Testis (tissue), 5 donors: ENCODE measurements around the gene CPNE7. TPM values are rescaled to one million over a fixed set of nuclear protein-coding genes. Genes with fewer than 3 reads are reported as not detected.

Experiments
- DNase-seq: peaks from one replicate; pipeline ENCODE4 v3.0.0-alpha.2; 2019
- H3K27ac ChIP-seq, 2 donors: fragments of 200-600 bp; sonication (generic); one replicate each; pipeline ENCODE4 v1.5.1; 2019
- H3K27me3 ChIP-seq: fragments of 200-600 bp; sonication (generic); one replicate; pipeline ENCODE4 v1.5.1; 2019
- H3K36me3 ChIP-seq: fragments of 200-600 bp; sonication (generic); one replicate; pipeline ENCODE4 v1.5.1; 2017; ENCODE audit warnings: low read depth; ENCODE audit errors: missing control alignments
- H3K4me1 ChIP-seq: fragments of 200-600 bp; sonication (generic); one replicate; pipeline ENCODE4 v1.5.1; 2019
- H3K4me3 ChIP-seq, 2 donors: fragments of 200-600 bp; sonication (generic); one replicate each; pipeline ENCODE4 v1.5.1; 2017 to 2019
- H3K9me3 ChIP-seq: fragments of 200-600 bp; sonication (generic); one replicate; pipeline ENCODE4 v1.5.1; 2017
- POLR2A ChIP-seq: fragments of 450-650 bp; IDR thresholded peaks from one replicate; pipeline ENCODE4 v1.6.1; 2017; ENCODE audit warnings: antibody characterized with exemption, mild to moderate bottlenecking, moderate library complexity
- WGBS, 2 donors: methylation state at CpG; one replicate each; pipeline ENCODE4 v1.1.5; 2018; 5-methylcytosine and 5-hydroxymethylcytosine counted together
- intact Hi-C: fragments of 100-400 bp; cut with DNase I; formaldehyde crosslinking; loops from one replicate; pipeline ENCODE4 v1.15.1; 2023; ENCODE audit warnings: low total_unique reads
- long read RNA-seq, 2 donors: transcript quantifications; one replicate each; lab custom pipeline, GENCODE V29; 2026
- polyA plus RNA-seq: library from polyadenylated mRNA; stranded (reverse); fragments of 350-450 nt; fragmentation: Illumina TruSeq; extraction: RNeasy Lipid Tissue Mini Kit (QIAGEN cat#74804); gene quantifications from one replicate; pipeline ENCODE4 v1.2.3, GENCODE V29; 2014; ENCODE audit warnings: low read depth, low replicate concordance; ENCODE audit not compliant: insufficient read depth
- total RNA-seq, 2 donors: library from RNA; depleted of rRNA; stranded (reverse); fragments of >200 nt; gene quantifications; one replicate each; pipeline ENCODE4 v1.2.3, GENCODE V29; 2016
- TF ChIP-seq, protein P1 (sequence below), 3 experiments: fragments of 450-650 bp in 2 of 3; fragments of 200-600 bp in 1 of 3; sonication (generic) in 1 of 3; IDR thresholded peaks; one replicate each; pipeline ENCODE4 v1.5.1; 2016 to 2019; ENCODE audit warnings: antibody characterized with exemption in 3 of 3, mild to moderate bottlenecking in 2 of 3, moderate library complexity in 1 of 3

Gene CPNE7
- total RNA-seq (10 to 100 TPM; 12.5 to 15.0 TPM), polyA plus RNA-seq (3.3 TPM)
- long read RNA-seq, donor 1, result 0 reads
- long read RNA-seq, donor 2, result 0 reads

DNA sequence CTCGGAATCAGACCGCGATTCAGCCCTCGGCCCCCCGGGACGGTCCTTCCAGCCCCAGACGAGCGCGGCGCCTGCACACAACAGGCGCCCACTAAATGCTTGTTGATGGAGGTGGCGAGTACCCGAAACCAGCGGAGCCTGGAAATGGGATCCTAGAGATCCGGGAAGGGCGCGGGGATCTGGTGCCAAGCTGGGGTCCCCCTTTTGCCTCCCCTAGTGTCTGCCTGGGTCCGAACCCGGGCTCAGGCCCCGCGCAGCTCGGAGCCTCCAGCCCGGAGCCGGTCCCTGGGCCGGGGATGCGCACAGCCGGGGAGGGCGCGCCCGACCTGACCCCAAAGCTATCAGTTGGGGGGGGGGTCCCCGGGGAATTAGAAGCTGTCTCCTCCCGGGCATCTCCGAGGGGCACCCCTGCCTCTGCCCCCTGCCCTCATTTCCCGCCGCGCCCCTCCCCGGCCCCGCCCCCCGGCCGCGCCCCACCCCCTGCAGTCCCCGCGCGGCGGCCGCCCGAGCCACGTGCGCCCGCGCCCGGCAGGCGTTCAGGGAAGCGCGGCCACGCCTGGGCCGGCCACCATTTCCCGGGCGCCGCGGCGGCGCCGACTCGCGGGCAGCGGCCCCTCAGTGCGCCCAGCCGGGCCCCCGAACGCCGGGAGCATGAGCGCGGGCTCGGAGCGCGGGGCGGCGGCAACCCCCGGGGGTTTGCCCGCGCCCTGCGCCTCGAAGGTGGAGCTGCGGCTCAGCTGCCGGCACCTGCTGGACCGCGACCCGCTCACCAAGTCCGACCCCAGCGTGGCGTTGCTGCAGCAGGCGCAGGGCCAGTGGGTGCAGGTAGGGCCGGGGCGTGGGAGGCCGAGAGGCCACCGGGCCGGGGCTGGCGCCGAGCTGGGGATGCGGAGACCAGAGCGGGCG is at the start of gene CPNE7:
Gene CPNE7, plus strand, starts transcription at position 512 of the 906 bp plus-strand sequence. Its CDS starts 140 bp downstream, at position 652.
- H3K36me3 ChIP-seq, result no peaks in the 10 kb centered on the region
- intact Hi-C loops, result no loop called here
- no peaks in the 10 kb centered on the region for H3K27me3 ChIP-seq
- TF ChIP-seq, protein P1, sequence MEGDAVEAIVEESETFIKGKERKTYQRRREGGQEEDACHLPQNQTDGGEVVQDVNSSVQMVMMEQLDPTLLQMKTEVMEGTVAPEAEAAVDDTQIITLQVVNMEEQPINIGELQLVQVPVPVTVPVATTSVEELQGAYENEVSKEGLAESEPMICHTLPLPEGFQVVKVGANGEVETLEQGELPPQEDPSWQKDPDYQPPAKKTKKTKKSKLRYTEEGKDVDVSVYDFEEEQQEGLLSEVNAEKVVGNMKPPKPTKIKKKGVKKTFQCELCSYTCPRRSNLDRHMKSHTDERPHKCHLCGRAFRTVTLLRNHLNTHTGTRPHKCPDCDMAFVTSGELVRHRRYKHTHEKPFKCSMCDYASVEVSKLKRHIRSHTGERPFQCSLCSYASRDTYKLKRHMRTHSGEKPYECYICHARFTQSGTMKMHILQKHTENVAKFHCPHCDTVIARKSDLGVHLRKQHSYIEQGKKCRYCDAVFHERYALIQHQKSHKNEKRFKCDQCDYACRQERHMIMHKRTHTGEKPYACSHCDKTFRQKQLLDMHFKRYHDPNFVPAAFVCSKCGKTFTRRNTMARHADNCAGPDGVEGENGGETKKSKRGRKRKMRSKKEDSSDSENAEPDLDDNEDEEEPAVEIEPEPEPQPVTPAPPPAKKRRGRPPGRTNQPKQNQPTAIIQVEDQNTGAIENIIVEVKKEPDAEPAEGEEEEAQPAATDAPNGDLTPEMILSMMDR (IDR thresholded peaks at IDR 0.05), result no peak
- TF ChIP-seq POLR2A, result no peak
- H3K9me3 ChIP-seq, result no peaks in the 10 kb centered on the region
- WGBS, 2 donors, result 3% methylated on average over 13 to 42 of the region's 103 CpGs
- H3K4me1 ChIP-seq, result peaks cover 16% of the 10 kb centered on the region
- H3K4me3 ChIP-seq, result peak within 1 kb of the TSS; percentile 21 to 39
- no peak for DNase-seq
- no peak within 1 kb of the TSS for H3K27ac ChIP-seq

DNA sequence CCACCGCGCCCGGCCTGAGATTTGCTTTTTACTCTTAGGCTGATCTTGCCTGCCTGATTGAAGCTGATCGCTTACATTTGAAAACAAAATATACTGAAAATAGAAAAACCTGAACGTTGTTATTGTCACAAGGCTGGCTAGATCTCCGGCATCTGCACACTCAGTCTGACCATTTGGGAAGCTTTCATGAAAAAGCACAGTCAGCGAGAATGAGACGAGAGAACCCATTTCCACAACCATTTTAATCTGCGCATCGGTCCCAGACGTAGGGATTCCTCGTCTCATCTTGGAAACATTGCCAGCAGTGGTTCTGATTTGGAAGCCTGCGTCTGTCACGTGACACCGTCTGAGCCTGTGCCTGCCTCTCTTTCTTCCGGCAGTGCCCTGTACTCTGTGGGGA is 46.5 kb upstream of the CPNE7 start:
- no peak for DNase-seq
- H3K27me3 ChIP-seq, result no peaks in the 10 kb centered on the region
- no peak overlapping the region for H3K4me3 ChIP-seq
- TF ChIP-seq, protein P1 (IDR thresholded peaks at IDR 0.05), result no peak
- TF ChIP-seq POLR2A, result no peak
- H3K27ac ChIP-seq, result no peak overlapping the region
- H3K4me1 ChIP-seq, result no peaks in the 10 kb centered on the region
- no peaks in the 10 kb centered on the region for H3K9me3 ChIP-seq
- 87 to 95% methylated on average over 15 to 16 of the region's 16 CpGs for WGBS, 2 donors
- intact Hi-C loops, result no loop called here
- no peaks in the 10 kb centered on the region for H3K36me3 ChIP-seq

DNA sequence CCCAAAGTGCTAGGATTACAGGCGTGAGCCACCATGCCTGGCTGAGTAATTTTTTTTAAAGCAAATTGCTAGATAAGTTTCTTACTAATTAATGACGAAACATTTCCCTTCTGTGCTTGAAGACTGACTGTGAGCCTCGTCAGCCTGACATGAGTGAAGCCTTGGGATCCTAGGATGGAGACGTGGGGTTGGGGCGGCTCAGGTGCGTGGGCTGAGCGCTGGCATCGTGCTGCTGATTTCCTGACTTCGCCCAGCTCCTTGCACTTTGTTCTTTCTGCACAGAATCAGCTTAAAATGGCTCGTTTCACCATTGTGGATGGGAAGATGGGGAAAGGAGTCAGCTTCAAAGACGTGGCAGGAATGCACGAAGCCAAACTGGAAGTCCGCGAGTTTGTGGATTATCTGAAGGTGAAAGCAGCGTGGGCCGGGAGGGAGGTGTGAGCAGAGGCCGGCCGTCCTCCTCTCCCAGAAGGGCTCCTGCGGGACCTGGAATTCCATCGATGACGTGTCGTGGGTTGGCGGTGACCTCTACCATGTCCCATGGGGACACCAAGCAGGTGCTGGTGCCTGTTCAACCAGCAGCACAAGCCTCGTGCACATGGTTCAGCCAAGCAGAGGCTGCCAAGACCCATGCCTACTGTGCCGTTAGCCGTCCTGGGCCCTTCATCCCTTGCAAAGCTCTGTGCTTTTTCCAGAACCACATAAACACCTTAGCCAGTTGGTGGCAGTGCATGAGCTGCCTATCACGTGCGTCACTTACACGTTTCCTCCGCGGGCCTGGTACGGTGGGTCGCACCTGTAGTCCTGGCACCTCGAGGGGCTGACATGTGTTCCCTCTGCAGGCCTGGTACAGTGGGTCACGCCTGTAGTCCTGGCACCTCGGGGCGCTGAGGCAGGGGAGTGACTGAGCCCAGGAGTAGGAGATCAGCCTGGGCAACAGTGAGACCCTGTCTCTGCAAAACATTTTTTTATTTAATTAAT is 44.9 kb upstream of the CPNE7 start:
- Histone ChIP-seq H3K9me3 (no peaks in the 10 kb centered on the region), H3K4me1 (no peaks in the 10 kb centered on the region), H3K27ac (no peak overlapping the region), H3K27me3 (no peaks in the 10 kb centered on the region), H3K4me3 (no peak overlapping the region), H3K36me3 (no peaks in the 10 kb centered on the region)
- 92 to 93% methylated on average over 34 to 37 of the region's 37 CpGs for WGBS, 2 donors
- intact Hi-C loops, result no loop called here
- TF ChIP-seq, protein P1 (IDR thresholded peaks at IDR 0.05), result no peak
- TF ChIP-seq POLR2A, result no peak
- no peak for DNase-seq

DNA sequence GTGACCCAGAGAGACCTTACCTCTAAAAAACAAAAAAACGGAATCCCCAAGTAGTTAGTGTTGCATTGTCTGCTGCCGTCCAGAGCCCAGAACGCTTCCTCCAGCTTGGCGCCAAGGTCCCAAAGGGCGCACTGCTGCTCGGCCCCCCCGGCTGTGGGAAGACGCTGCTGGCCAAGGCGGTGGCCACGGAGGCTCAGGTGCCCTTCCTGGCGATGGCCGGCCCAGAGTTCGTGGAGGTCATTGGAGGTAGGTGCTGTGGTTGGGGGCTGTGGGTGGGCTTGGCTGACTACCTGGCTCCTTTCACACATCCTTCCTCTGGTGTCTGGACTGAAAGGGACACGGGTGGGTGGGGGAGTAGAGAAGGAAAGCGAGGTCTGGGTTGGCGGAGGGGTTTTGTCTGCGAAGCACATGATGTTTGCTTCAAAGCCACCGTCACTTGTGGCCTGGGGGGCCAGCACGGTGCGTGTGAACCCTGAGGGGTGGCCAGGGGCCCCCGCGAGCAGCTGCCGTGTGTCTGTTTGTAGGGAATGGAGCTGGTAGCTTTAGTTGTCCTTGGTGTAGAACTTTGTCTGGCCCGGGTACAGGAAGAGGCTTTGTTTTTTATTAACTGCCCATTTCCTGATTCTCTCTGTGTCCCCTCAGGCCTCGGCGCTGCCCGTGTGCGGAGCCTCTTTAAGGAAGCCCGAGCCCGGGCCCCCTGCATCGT is 43.6 kb upstream of the CPNE7 start:
- no peak for TF ChIP-seq POLR2A
- TF ChIP-seq, protein P1 (IDR thresholded peaks at IDR 0.05), result no peak
- no peaks in the 10 kb centered on the region for H3K9me3 ChIP-seq
- no peak overlapping the region for H3K4me3 ChIP-seq
- H3K27ac ChIP-seq, result no peak overlapping the region
- WGBS, 2 donors, result 93 to 96% methylated on average over 23 to 31 of the region's 31 CpGs
- H3K4me1 ChIP-seq, result no peaks in the 10 kb centered on the region
- no peak for DNase-seq
- H3K27me3 ChIP-seq, result no peaks in the 10 kb centered on the region
- no peaks in the 10 kb centered on the region for H3K36me3 ChIP-seq
- intact Hi-C loops, result no loop called here
